ENCODE results near the gene SH3PXD2A.

DNA sequence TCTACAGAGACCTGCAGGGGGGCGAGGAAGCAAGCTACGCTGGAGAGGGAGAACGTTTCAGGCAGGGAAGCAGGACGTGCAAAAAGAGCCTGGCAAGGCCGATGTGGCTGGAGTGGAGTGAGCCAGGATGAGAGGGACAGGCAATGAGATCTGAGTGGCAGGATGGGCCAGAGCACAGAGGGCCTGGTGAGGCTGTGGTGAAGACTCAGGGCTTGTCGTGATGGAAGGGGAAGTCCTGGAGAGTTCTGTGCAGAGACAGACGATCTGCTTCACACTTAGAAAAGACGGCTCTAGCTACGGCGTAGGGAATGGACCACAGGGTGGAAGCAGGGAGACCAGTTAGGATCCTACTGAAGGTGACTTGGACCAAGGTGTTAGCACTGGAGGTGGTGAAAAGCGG is 87.0 kb downstream of the SH3PXD2A start:
- TF ChIP-seq EP300 (IDR thresholded peaks at IDR 0.05; ENCODE audit: low read depth) (no peak), POLR2A (IDR thresholded peaks at IDR 0.05) (no peak)
